Neutrophil (primary cell): Measurements from ENCODE around the gene PAK1IP1.
"Not testable (repeated sequence)": the region's sequence is repeated elsewhere in the genome, so short reads cannot be mapped to it uniquely, and the experiment has no call there.

Source experiments
- H3K27ac ChIP-seq: fragments of 200-600 bp; sonication (generic); 2 replicates; pipeline ENCODE4 v1.5.1; 2016; ENCODE audit warnings: mild to moderate bottlenecking, moderate library complexity
- H3K27me3 ChIP-seq: fragments of 200-600 bp; sonication (generic); 2 replicates; pipeline ENCODE4 v1.6.0; 2016; ENCODE audit warnings: mild to moderate bottlenecking
- H3K36me3 ChIP-seq: fragments of 200-600 bp; sonication (generic); 2 replicates; pipeline ENCODE4 v1.5.1; 2017
- H3K4me1 ChIP-seq, 2 experiments: fragments of 200-600 bp in 1 of 2; sonication (generic) in 1 of 2; 1 replicate in 1 of 2; 2 replicates in 1 of 2; pipeline versions ENCODE4 v1.5.1 to v1.6.1; 2013 to 2016; ENCODE audit warnings: low read depth in 1 of 2, low read length in 1 of 2, mild to moderate bottlenecking in 1 of 2, moderate library complexity in 1 of 2; ENCODE audit not compliant: control insufficient read depth in 1 of 2, insufficient read depth in 1 of 2
- H3K4me3 ChIP-seq, 2 experiments: fragments of 200-600 bp in 1 of 2; sonication (generic) in 1 of 2; 1 replicate in 1 of 2; 2 replicates in 1 of 2; pipeline ENCODE4 v1.5.1; 2013 to 2016; ENCODE audit warnings: low read depth in 1 of 2, low read length in 1 of 2, mild to moderate bottlenecking in 1 of 2, moderate library complexity in 1 of 2
- H3K9me3 ChIP-seq: fragments of 200-600 bp; sonication (generic); 2 replicates; pipeline ENCODE4 v1.5.1; 2016
- CTCF ChIP-seq: fragments of 200-600 bp; sonication (generic); IDR thresholded peaks from 2 replicates; pipeline ENCODE4 v1.5.1; 2016; ENCODE audit warnings: antibody characterized with exemption

PAK1IP1 gene

GRCh38 chr6:10662207-10662606, 32.6 kb upstream of the PAK1IP1 start:
- Histone ChIP-seq H3K4me1 (no peaks in the 10 kb centered on the region), H3K9me3 (no peaks in the 10 kb centered on the region), H3K27ac (no peak overlapping the region), H3K27me3 (no peaks in the 10 kb centered on the region), H3K4me3 (no peak overlapping the region), H3K36me3 (no peaks in the 10 kb centered on the region)
- no peak for TF ChIP-seq CTCF

- no peaks in the 10 kb centered on the region for H3K9me3 ChIP-seq
- H3K4me1 ChIP-seq = no peaks in the 10 kb centered on the region
- no peaks in the 10 kb centered on the region for H3K27me3 ChIP-seq
- no peak overlapping the region for H3K27ac ChIP-seq
- no peak for TF ChIP-seq CTCF
- H3K4me3 ChIP-seq = no peak overlapping the region
- no peaks in the 10 kb centered on the region for H3K36me3 ChIP-seq
These were observed 32.0 kb upstream of the PAK1IP1 start for GRCh38 chr6:10662742-10663141.

- not testable (repeated sequence) for H3K27me3 ChIP-seq, H3K4me1 ChIP-seq, H3K4me3 ChIP-seq, H3K36me3 ChIP-seq, H3K27ac ChIP-seq, H3K9me3 ChIP-seq
These were observed 29.2 kb upstream of the PAK1IP1 start for GRCh38 chr6:10665595-10665994.

GRCh38 chr6:10668126-10668917, 26.4 kb upstream of the PAK1IP1 start:
- Histone ChIP-seq H3K9me3 (no peaks in the 10 kb centered on the region), H3K4me3 (no peak overlapping the region), H3K27ac (no peak overlapping the region), H3K36me3 (no peaks in the 10 kb centered on the region), H3K27me3 (no peaks in the 10 kb centered on the region), H3K4me1 (no peaks in the 10 kb centered on the region)
- no peak for TF ChIP-seq CTCF

GRCh38 chr6:10676403-10676802, 18.4 kb upstream of the PAK1IP1 start:
- H3K27ac ChIP-seq = no peak overlapping the region
- H3K27me3 ChIP-seq = no peaks in the 10 kb centered on the region
- TF ChIP-seq CTCF = no peak
- no peaks in the 10 kb centered on the region for H3K9me3 ChIP-seq
- no peak overlapping the region for H3K4me3 ChIP-seq
- H3K4me1 ChIP-seq = no peaks in the 10 kb centered on the region
- H3K36me3 ChIP-seq = no peaks in the 10 kb centered on the region

GRCh38 chr6:10678456-10678855, 16.3 kb upstream of the PAK1IP1 start:
- Histone ChIP-seq H3K4me1 (no peaks in the 10 kb centered on the region), H3K9me3 (no peaks in the 10 kb centered on the region), H3K27ac (no peak overlapping the region), H3K27me3 (no peaks in the 10 kb centered on the region), H3K36me3 (no peaks in the 10 kb centered on the region), H3K4me3 (no peak overlapping the region)
- TF ChIP-seq CTCF = no peak
